ENCODE data around the gene RAB35. TPM values are rescaled to one million over a fixed set of nuclear protein-coding genes. Genes with fewer than 3 reads are reported as not detected.

The RAB35 gene
- total and polyA plus RNA-seq, 7 donors, result 17.5 to 43.0 (median 24.6) TPM

DNA sequence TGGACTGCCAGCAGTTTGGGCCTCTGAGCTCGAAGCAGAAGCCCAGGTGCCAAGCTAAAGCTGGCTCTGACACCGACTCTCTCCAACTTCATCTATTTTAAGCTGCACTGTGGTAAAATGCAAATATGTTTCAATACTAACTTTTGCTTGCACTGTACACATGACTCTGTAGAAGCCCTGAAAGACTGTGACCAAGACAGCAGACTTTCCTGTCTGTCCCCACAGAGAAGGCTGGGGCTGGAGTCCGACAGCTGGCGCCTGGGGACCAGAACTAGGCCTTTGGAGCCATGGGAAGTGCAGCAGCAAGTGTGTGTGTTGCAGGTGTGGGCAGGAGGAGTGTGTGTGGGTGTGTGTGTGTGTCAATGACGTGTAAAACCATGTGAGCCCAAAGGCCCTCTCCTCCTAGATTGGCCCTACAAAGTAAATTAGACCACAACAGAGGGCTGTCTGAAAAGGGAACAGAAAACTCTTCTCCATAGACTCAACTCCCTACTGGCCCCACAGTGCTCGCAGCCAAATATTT lies 16.4 kb upstream of the RAB35 start:
- H3K9me3 ChIP-seq, result no peaks in the 10 kb centered on the region
- no peak for DNase-seq
- peaks cover 70 to 100% (median 92%) of the 10 kb centered on the region in 4 donors for H3K36me3 ChIP-seq
- H3K4me1 ChIP-seq, result no peaks in the 10 kb centered on the region
- no peak overlapping the region for H3K27ac ChIP-seq
- 65 to 93% methylated on average over 6 of the region's 6 CpGs for WGBS, 2 donors
- no peak overlapping the region for H3K4me3 ChIP-seq
- no peaks in the 10 kb centered on the region for H3K27me3 ChIP-seq
- TF ChIP-seq EP300 (IDR thresholded peaks at IDR 0.05) (no peak), POLR2AphosphoS5 (IDR thresholded peaks at IDR 0.05) (no peak), POLR2A (IDR thresholded peaks at IDR 0.05) (no peak)
- TF ChIP-seq, protein P1, sequence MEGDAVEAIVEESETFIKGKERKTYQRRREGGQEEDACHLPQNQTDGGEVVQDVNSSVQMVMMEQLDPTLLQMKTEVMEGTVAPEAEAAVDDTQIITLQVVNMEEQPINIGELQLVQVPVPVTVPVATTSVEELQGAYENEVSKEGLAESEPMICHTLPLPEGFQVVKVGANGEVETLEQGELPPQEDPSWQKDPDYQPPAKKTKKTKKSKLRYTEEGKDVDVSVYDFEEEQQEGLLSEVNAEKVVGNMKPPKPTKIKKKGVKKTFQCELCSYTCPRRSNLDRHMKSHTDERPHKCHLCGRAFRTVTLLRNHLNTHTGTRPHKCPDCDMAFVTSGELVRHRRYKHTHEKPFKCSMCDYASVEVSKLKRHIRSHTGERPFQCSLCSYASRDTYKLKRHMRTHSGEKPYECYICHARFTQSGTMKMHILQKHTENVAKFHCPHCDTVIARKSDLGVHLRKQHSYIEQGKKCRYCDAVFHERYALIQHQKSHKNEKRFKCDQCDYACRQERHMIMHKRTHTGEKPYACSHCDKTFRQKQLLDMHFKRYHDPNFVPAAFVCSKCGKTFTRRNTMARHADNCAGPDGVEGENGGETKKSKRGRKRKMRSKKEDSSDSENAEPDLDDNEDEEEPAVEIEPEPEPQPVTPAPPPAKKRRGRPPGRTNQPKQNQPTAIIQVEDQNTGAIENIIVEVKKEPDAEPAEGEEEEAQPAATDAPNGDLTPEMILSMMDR (IDR thresholded peaks at IDR 0.05), result no peak
- intact Hi-C loops (cut with DNase I), result no loop called here

DNA sequence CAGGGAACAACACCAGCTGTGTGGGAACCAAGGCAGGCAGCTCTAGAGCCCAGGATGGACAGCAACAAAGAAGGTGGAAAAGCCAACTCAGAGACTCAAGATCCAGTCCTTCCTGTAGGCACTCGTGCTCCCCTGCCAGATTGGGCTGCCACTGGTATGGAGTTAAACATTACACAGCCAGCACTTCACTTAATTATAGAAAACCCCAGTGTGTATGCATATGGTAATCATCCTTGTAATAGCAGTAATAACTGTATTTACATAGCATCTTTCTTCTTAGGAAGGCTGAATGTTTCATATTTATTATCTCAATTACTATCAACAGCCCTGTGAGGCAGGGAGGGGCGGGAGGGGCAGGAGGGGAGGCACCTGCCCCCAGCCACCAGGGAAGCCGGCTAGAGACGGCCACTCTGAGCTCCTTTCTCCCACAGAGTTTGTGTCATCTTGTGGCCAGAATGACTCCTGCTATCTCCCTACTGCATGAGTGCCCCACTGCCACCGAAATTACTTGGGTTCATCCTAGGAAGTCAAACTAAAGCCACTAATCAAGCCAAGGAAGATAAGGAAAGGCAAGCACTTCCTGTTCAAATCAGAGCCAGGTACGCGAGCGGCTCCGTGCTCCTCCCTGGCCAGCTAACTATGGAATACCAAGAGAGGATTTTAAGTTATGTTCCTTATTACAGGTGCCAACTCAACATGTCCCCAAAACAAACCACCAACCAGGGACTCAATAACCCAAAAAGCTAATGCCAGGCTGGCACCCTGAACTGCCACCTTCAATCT lies 15.7 kb upstream of the RAB35 start:
- intact Hi-C loops (cut with DNase I), result no loop called here
- WGBS, 2 donors, result 79 to 85% methylated on average over 9 of the region's 9 CpGs
- Histone ChIP-seq H3K27me3 (no peaks in the 10 kb centered on the region), H3K9me3 (no peaks in the 10 kb centered on the region), H3K36me3 (peaks cover 70 to 100% (median 92%) of the 10 kb centered on the region in 4 donors), H3K4me1 (no peaks in the 10 kb centered on the region), H3K27ac (no peak overlapping the region), H3K4me3 (no peak overlapping the region)
- no peak for DNase-seq
- TF ChIP-seq POLR2A (IDR thresholded peaks at IDR 0.05) (no peak), POLR2AphosphoS5 (IDR thresholded peaks at IDR 0.05) (no peak), EP300 (IDR thresholded peaks at IDR 0.05) (no peak)
- TF ChIP-seq, protein P1 (IDR thresholded peaks at IDR 0.05), result no peak

DNA sequence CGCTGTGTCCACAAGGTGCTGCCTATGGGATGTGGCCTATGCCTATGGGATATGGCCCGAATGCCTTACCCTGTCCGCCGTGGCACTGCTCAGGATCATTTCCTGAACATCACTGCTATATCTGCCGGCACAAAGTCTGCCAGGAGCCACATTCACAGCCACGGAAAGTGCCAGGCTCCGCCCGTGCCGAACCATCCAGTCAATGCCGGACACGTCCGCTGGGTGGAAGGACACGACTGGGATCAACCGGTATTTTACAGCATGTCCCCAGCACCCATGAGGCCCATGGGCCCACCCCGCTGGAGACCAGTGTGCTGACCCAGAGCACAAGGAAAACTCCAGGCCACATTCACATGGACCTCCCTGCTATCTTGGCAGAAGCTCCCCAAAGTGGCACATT lies 14.6 kb upstream of the RAB35 start:
- no peaks in the 10 kb centered on the region for H3K27me3 ChIP-seq
- no peaks in the 10 kb centered on the region for H3K9me3 ChIP-seq
- WGBS, 2 donors, result 97% methylated on average over 15 of the region's 15 CpGs
- intact Hi-C loops (cut with DNase I), result no loop called here
- no peak for DNase-seq
- TF ChIP-seq EP300 (IDR thresholded peaks at IDR 0.05), result no peak
- TF ChIP-seq, protein P1 (IDR thresholded peaks at IDR 0.05), result no peak
- TF ChIP-seq POLR2A (IDR thresholded peaks at IDR 0.05), result no peak
- TF ChIP-seq POLR2AphosphoS5 (IDR thresholded peaks at IDR 0.05), result no peak
- H3K27ac ChIP-seq, result no peak overlapping the region
- H3K4me3 ChIP-seq, result no peak overlapping the region
- H3K4me1 ChIP-seq, result no peaks in the 10 kb centered on the region
- peaks cover 60 to 100% (median 90%) of the 10 kb centered on the region in 4 donors for H3K36me3 ChIP-seq

DNA sequence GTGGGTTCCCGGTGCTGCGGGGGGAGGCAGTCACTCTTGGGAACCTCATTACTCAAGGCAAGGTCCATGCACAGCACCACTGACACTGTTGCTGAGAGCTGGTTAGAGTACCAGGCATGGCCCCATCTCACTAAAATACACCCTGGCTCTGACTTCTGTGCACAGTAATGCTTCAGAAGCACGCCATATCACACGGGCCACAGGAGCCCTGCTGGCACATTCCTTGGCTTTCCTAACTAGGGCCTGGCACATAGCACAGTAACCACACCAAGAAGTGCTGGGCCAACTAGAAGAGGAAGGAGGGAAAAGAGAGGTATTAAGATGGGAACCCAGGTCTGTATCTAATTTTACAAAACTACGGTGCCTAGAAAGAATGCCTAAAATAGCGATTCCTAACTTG lies 13.5 kb upstream of the RAB35 start:
- intact Hi-C loops (cut with DNase I), result no loop called here
- TF ChIP-seq EP300 (IDR thresholded peaks at IDR 0.05) (no peak), POLR2AphosphoS5 (IDR thresholded peaks at IDR 0.05) (no peak), POLR2A (IDR thresholded peaks at IDR 0.05) (no peak)
- TF ChIP-seq, protein P1 (IDR thresholded peaks at IDR 0.05), result no peak
- no peak overlapping the region for H3K27ac ChIP-seq
- H3K36me3 ChIP-seq, result peaks cover 50 to 95% (median 80%) of the 10 kb centered on the region in 4 donors
- H3K4me3 ChIP-seq, result no peak overlapping the region
- H3K27me3 ChIP-seq, result no peaks in the 10 kb centered on the region
- DNase-seq, result no peak
- H3K9me3 ChIP-seq, result no peaks in the 10 kb centered on the region
- H3K4me1 ChIP-seq, result no peaks in the 10 kb centered on the region
- WGBS, 2 donors, result 95 to 96% methylated on average over 6 of the region's 6 CpGs

All from sigmoid colon (tissue), 7 donors.